ENCODE results near the gene AUP1. TPM values are rescaled to one million over a fixed set of nuclear protein-coding genes. Genes with fewer than 3 reads are reported as not detected.
A peak's percentile ranks its signal among the peaks of the same experiment; 100 is the strongest.
"Not testable (repeated sequence)": the region's sequence is repeated elsewhere in the genome, so short reads cannot be mapped to it uniquely, and the experiment has no call there.

The AUP1 gene
- total RNA-seq, 1 experiment from 2014 or later: 143 TPM

GRCh38 chr2:74561022-74561421, 31.5 kb upstream of the AUP1 start:
- H3K4me3 ChIP-seq, DNase-seq, H3K9me3 ChIP-seq, H3K27me3 ChIP-seq, H3K36me3 ChIP-seq: not testable (repeated sequence)

- H3K9me3 ChIP-seq: no peaks in the 10 kb centered on the region
- H3K4me3 ChIP-seq: no peak overlapping the region
- H3K36me3 ChIP-seq: no peaks in the 10 kb centered on the region
- DNase-seq: no peak
- H3K27me3 ChIP-seq: no peaks in the 10 kb centered on the region
These were observed 31.1 kb upstream of the AUP1 start for GRCh38 chr2:74560591-74560990.

- H3K36me3 ChIP-seq: no peaks in the 10 kb centered on the region
- no peak for DNase-seq
- no peaks in the 10 kb centered on the region for H3K9me3 ChIP-seq
- H3K27me3 ChIP-seq: no peaks in the 10 kb centered on the region
- H3K4me3 ChIP-seq: no peak overlapping the region
These were observed 30.4 kb upstream of the AUP1 start for GRCh38 chr2:74559912-74560311.

- H3K27me3 ChIP-seq: no peaks in the 10 kb centered on the region
- no peak for DNase-seq
These were observed 29.1 kb upstream of the AUP1 start for GRCh38 chr2:74558284-74559230.

GRCh38 chr2:74556831-74557370, 27.4 kb upstream of the AUP1 start:
- H3K27me3 ChIP-seq: no peaks in the 10 kb centered on the region
- H3K36me3 ChIP-seq: peaks cover 4% of the 10 kb centered on the region; the same call in 1 of the 2 replicates
- no peak for DNase-seq
- H3K9me3 ChIP-seq: no peaks in the 10 kb centered on the region
- H3K4me3 ChIP-seq: no peak overlapping the region

More at GRCh38 chr2:74558284-74559230, 29.1 kb upstream of the AUP1 start:
- H3K9me3 ChIP-seq: no peaks in the 10 kb centered on the region
- H3K36me3 ChIP-seq: no peaks in the 10 kb centered on the region
- no peak overlapping the region for H3K4me3 ChIP-seq

GRCh38 chr2:74556159-74556558, 26.7 kb upstream of the AUP1 start:
- DNase-seq: no peak
- peaks cover 6% of the 10 kb centered on the region; the same call in 1 of the 2 replicates for H3K36me3 ChIP-seq

GRCh38 chr2:74555610-74556103, 26.2 kb upstream of the AUP1 start:
- Histone ChIP-seq H3K4me3 (no peak overlapping the region), H3K9me3 (no peaks in the 10 kb centered on the region), H3K36me3 (peaks cover 6% of the 10 kb centered on the region; the same call in 1 of the 2 replicates), H3K27me3 (no peaks in the 10 kb centered on the region)
- no peak for DNase-seq

More at GRCh38 chr2:74556159-74556558, 26.7 kb upstream of the AUP1 start:
- no peak overlapping the region for H3K4me3 ChIP-seq
- H3K9me3 ChIP-seq: no peaks in the 10 kb centered on the region
- no peaks in the 10 kb centered on the region for H3K27me3 ChIP-seq

GRCh38 chr2:74554820-74555531, 25.5 kb upstream of the AUP1 start:
- DNase-seq: no peak
- H3K27me3 ChIP-seq: no peaks in the 10 kb centered on the region

GRCh38 chr2:74553892-74554819, 24.6 kb upstream of the AUP1 start, which contains the start of the genes DOK1 and LOXL3:
Gene DOK1, plus strand, starts transcription at chr2:74554720. Its CDS starts 35 bp downstream, at chr2:74554755.
Gene LOXL3, minus strand, starts transcription at chr2:74553942. Its CDS starts 1,308 bp downstream, at chr2:74552634.
- Histone ChIP-seq H3K36me3 (peaks cover 13% of the 10 kb centered on the region), H3K4me3 (peak within 1 kb of the TSS; percentile 73), H3K9me3 (no peaks in the 10 kb centered on the region), H3K27me3 (no peaks in the 10 kb centered on the region)
- DNase-seq: peak; percentile 90

More at GRCh38 chr2:74554820-74555531, 25.5 kb upstream of the AUP1 start:
- H3K36me3 ChIP-seq: peaks cover 8% of the 10 kb centered on the region
- H3K9me3 ChIP-seq: no peaks in the 10 kb centered on the region
- peak overlapping the region; percentile 73 for H3K4me3 ChIP-seq

- Histone ChIP-seq H3K27me3 (no peaks in the 10 kb centered on the region), H3K4me3 (peak overlapping the region; percentile 73), H3K36me3 (peaks cover 13% of the 10 kb centered on the region), H3K9me3 (no peaks in the 10 kb centered on the region)
- DNase-seq: peak; percentile 59
These were observed 23.7 kb upstream of the AUP1 start for GRCh38 chr2:74552914-74553811.

- Histone ChIP-seq H3K36me3 (peaks cover 13% of the 10 kb centered on the region), H3K27me3 (no peaks in the 10 kb centered on the region), H3K9me3 (no peaks in the 10 kb centered on the region), H3K4me3 (peak overlapping the region; percentile 73)
- DNase-seq: no peak
These were observed 22.7 kb upstream of the AUP1 start for GRCh38 chr2:74551942-74552913.

- no peaks in the 10 kb centered on the region for H3K9me3 ChIP-seq
- H3K36me3 ChIP-seq: peaks cover 13% of the 10 kb centered on the region
- no peak overlapping the region for H3K4me3 ChIP-seq
- H3K27me3 ChIP-seq: no peaks in the 10 kb centered on the region
- no peak for DNase-seq
These were observed 22.0 kb upstream of the AUP1 start for GRCh38 chr2:74551530-74551929.

- Histone ChIP-seq H3K9me3 (no peaks in the 10 kb centered on the region), H3K27me3 (no peaks in the 10 kb centered on the region), H3K4me3 (no peak overlapping the region), H3K36me3 (peaks cover 13% of the 10 kb centered on the region)
- DNase-seq: no peak
These were observed 20.7 kb upstream of the AUP1 start for GRCh38 chr2:74550231-74550630.

Data from MG63 (cell line).